IPS-15b (cell line): Measurements from ENCODE around the gene SLC2A6.

Source experiments
- H3K27me3 ChIP-seq: one replicate; pipeline ENCODE4 v1.6.1; 2013; ENCODE audit warnings: low read length; ENCODE audit not compliant: control insufficient read depth, insufficient read depth
- H3K36me3 ChIP-seq: one replicate; pipeline ENCODE4 v1.6.1; 2013; ENCODE audit warnings: low read length; ENCODE audit not compliant: control insufficient read depth, insufficient read depth
- H3K4me1 ChIP-seq: one replicate; pipeline ENCODE4 v1.6.1; 2013; ENCODE audit warnings: mild to moderate bottlenecking, low read length; ENCODE audit not compliant: control insufficient read depth, insufficient read depth
- H3K4me3 ChIP-seq: one replicate; pipeline ENCODE4 v1.5.1; 2013; ENCODE audit warnings: low read depth, low read length
- H3K9ac ChIP-seq: one replicate; pipeline ENCODE4 v1.6.1; 2013; ENCODE audit warnings: low read depth, mild to moderate bottlenecking, low read length
- H3K9me3 ChIP-seq: one replicate; pipeline ENCODE4 v1.6.1; 2013; ENCODE audit warnings: mild to moderate bottlenecking, low read length; ENCODE audit not compliant: control insufficient read depth, insufficient read depth

SLC2A6 gene

DNA sequence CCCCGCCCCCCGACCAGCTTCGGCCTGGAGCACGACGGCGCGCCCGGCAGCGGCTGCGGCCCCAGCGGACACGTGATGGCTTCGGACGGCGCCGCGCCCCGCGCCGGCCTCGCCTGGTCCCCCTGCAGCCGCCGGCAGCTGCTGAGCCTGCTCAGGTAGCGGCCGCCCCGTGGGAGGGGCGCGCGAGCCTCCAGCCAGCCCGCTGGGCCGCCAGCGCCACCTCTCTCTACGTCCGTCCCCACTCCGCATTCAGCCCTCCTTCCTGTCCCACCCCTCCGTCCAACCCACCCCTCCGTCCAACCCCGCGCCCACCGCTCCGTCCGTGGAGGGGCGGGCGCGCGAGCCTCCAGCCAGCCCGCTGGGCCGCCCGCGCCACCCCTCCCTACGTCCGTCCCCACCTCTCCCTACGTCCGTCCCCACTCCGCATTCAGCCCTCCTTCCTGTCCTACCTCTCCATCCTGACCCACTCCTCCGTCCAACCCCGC is 50.2 kb downstream of the SLC2A6 start:
- Histone ChIP-seq H3K4me3 (peak overlapping the region; percentile 52), H3K9ac (no peak overlapping the region), H3K4me1 (no peaks in the 10 kb centered on the region), H3K9me3 (no peaks in the 10 kb centered on the region), H3K27me3 (peaks cover 9% of the 10 kb centered on the region), H3K36me3 (peaks cover 2% of the 10 kb centered on the region)

DNA sequence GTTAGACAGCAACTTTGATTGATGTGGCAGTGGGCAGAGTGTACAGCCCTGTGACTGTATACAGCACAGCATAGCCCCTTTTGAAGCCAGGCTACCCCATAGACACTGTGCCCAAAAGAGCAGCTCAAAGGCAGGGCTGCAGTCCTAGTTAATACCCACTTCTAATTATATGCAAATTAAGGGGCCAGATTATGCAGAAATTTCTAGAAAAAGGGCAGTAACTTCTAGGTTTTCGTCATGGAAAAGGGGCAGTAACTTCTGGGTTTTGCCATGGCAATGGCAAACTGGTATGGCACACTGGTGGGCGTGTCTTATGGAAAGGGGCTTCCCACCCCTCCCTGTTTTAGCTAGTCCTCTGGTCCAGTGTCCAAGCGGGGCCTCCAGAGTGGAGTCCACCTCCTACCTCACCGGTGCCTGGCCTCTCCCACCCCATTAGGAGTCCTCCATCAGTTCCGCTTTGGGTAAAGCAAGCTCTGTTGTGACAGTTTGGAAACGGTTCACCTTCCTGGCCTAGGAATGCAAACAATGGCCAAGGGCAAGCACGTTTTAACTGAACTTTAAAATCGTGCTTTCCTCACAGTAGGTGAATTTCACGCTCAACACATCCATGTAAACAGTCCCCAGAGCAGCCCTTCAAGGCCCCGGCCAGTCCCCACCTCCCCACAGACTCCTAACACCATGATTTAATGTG is 51.1 kb downstream of the SLC2A6 start:
- H3K27me3 ChIP-seq: peaks cover 9% of the 10 kb centered on the region
- H3K4me1 ChIP-seq: no peaks in the 10 kb centered on the region
- peak overlapping the region; percentile 26 for H3K9ac ChIP-seq
- peaks cover 2% of the 10 kb centered on the region for H3K36me3 ChIP-seq
- H3K4me3 ChIP-seq: peak overlapping the region; percentile 58
- no peaks in the 10 kb centered on the region for H3K9me3 ChIP-seq

DNA sequence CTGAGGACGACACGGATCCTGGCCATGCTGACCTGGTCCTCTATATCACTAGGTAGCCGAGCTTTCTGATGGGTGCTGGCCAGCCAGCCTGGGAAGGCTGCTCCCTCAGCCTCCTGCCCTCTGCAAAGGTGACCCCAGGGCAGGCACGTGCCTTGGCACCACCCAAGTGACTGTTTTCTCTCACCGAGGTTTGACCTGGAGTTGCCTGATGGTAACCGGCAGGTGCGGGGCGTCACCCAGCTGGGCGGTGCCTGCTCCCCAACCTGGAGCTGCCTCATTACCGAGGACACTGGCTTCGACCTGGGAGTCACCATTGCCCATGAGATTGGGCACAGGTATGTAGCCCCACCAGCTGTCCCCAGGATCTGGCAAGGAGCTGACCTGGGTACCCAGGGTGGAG is 52.9 kb downstream of the SLC2A6 start:
- Histone ChIP-seq H3K27me3 (peaks cover 9% of the 10 kb centered on the region), H3K9ac (no peak overlapping the region), H3K4me3 (no peak overlapping the region), H3K4me1 (no peaks in the 10 kb centered on the region), H3K9me3 (no peaks in the 10 kb centered on the region), H3K36me3 (no peaks in the 10 kb centered on the region)

GRCh38 chr9:133425049-133425632 is 53.8 kb downstream of the SLC2A6 start:
- Histone ChIP-seq H3K9me3 (no peaks in the 10 kb centered on the region), H3K9ac (no peak overlapping the region), H3K4me1 (no peaks in the 10 kb centered on the region), H3K4me3 (no peak overlapping the region), H3K36me3 (no peaks in the 10 kb centered on the region), H3K27me3 (peaks cover 6% of the 10 kb centered on the region)

- Histone ChIP-seq H3K9me3 (no peaks in the 10 kb centered on the region), H3K9ac (no peak overlapping the region), H3K27me3 (peaks cover 5% of the 10 kb centered on the region), H3K4me1 (no peaks in the 10 kb centered on the region), H3K4me3 (no peak overlapping the region), H3K36me3 (no peaks in the 10 kb centered on the region)
Measured at GRCh38 chr9:133424187-133424586, 54.7 kb downstream of the SLC2A6 start.

DNA sequence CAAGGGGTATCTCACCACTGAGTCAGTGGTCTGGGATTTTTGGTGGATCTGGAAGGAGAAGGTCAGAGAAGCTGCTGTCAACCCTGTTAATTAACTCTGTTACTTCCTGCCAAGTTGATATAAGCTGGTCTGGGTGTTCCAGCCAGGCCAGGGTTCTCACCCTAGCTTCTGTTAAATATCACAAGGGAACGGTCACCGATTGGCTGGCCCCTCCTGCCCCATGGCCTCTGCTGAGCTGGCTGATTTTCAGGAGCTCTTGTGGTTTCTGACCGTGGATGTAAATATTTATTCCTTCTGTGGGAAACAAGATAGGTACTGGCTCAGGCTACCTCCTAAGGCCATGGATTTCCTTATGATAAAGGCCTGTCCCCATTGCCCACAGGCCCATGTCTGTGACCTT is 55.7 kb downstream of the SLC2A6 start:
- Histone ChIP-seq H3K9me3 (no peaks in the 10 kb centered on the region), H3K36me3 (no peaks in the 10 kb centered on the region), H3K4me3 (no peak overlapping the region), H3K27me3 (peaks cover 5% of the 10 kb centered on the region), H3K9ac (no peak overlapping the region), H3K4me1 (no peaks in the 10 kb centered on the region)

GRCh38 chr9:133421615-133422542 is 57.0 kb downstream of the SLC2A6 start, which contains the start of gene ADAMTS13:
ADAMTS13 (plus strand) TSS chr9:133422367; CDS start chr9:133422444, 77 bp downstream.
- Histone ChIP-seq H3K36me3 (no peaks in the 10 kb centered on the region), H3K9me3 (no peaks in the 10 kb centered on the region), H3K4me3 (no peak within 1 kb of the TSS), H3K4me1 (no peaks in the 10 kb centered on the region), H3K27me3 (no peaks in the 10 kb centered on the region), H3K9ac (no peak within 1 kb of the TSS)
